GM18907 (cell line): ENCODE results near the gene ATP5F1D.

ENCODE experiments used
- ATAC-seq: cut with Tn5 transposase; IDR thresholded peaks from one replicate; pipeline ENCODE4 v1.9.1; 2021; ENCODE audit warnings: mild to moderate bottlenecking, moderate library complexity; ENCODE audit not compliant: unreplicated experiment

ATP5F1D gene

DNA sequence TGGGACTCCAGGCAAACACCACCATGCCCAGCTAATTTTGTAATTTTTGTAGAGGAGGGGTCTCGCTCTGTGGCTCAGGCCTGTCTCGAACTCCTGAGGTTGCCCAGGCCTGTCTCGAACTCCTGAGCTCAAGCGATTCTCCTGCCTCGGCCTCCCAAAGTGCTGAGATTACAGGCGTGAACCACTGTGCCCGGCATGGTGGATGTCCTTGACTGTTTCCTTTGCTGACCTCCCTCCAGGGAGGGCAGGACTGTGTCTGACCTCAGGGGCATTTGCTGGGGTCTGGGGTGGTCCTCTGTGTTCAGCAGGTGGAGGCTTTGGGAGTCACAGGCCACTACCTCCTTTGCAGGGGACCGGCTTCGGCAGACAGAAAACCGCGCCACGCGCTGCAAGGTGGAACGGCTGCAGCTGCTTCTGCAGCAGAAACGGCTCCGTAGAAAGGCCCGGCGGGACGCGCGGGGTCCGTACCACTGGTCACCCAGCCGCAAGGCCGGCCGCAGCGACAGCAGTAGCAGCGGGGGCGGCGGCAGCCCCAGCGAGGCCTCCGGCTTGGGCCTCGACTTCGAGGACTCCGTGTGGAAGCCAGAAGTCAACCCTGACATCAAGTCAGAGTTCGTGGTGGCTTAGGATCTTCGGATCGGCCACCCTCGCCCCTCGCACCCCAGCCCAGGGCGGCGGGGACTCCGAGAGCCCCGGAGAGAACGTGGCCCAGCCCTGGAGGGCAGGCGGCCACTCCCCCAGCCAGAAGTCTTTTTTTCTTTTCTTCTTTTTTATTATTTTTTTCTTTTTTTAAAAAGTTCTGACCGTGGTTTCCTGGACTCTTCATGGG, 15.3 kb downstream of the ATP5F1D start:
- no peak for ATAC-seq

DNA sequence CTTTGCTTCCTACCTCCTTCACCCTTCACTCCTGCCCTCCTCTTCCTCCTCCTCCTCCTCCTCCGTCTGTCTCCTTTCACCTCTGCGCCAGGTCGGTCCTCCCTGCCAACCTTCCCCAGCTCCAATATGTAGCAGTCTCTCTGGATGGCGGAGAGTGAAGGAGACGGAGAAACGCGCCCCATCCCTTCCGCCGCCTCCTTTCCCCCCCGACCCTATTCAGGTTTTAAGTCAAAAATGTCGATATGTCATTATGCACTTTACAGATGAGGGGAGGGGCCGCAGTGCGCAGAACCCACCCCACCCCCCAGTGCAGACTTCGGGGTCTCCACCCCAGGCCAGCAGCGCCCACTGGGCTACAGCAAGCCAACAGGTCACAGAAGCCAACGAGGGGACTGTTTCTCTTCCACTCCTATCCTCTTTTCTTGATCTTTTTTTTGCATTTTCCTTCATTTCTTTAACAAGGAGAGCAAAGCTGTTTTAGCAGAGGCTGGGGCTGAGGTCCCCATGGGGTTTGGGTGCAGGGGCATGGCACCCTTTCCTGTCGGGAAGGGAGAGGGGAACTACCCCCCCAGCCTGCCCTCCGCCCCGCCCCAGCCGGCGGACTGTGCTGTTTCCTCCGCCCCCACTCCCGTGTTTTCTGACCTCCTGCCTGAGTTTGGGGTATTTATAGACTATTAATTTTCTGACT, 16.1 kb downstream of the ATP5F1D start:
- no peak for ATAC-seq

- ATAC-seq, result no peak
Measured at GRCh38 chr19:1258163-1258492, 16.6 kb downstream of the ATP5F1D start.

GRCh38 chr19:1258707-1259205, 17.2 kb downstream of the ATP5F1D start:
- ATAC-seq, result no peak

- ATAC-seq, result peak; percentile 28
Measured at GRCh38 chr19:1259206-1259875, 17.8 kb downstream of the ATP5F1D start.

DNA sequence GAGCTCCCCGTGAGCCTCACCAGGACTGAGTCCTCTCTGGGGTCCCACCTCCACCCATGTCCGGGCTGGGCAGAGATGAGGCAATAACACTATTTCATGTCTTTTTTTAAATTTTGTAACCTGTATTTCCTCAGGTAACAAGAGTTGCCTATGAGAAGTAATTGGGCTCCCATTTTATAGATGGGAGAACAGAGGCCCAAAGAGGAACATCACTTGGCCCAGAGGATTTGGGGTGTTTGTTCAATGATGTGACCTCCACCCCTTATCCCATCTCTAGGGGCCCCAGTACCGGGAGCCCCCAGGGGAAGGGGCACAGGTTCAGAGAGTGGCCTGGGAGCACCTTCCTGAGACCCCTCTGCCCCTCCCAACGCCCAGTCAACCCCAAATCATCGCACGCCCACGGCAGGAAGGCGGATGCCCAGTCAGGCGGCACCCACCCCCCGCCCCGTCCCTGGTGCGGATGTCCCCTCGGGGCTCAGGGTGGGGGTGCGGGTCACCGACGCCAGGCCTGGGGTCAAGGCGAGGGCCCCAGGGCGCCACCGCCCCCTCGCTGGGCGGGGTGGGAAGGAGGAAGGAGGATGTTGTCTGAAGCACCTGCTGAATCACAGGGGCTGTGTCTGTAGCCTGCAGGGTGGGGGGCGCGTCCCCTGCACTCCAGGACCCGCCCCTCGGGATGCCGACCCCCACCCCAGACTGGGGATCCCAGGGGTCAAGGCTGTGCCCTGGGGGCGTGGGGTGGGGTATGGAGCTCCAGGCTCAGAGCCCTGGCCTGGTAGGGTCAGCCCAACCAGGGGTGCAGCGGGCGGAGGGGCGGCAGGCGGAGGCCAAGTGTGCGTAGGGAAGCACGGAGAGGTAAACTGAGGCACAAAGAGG, 18.6 kb downstream of the ATP5F1D start:
- ATAC-seq, result peak; percentile 8

DNA sequence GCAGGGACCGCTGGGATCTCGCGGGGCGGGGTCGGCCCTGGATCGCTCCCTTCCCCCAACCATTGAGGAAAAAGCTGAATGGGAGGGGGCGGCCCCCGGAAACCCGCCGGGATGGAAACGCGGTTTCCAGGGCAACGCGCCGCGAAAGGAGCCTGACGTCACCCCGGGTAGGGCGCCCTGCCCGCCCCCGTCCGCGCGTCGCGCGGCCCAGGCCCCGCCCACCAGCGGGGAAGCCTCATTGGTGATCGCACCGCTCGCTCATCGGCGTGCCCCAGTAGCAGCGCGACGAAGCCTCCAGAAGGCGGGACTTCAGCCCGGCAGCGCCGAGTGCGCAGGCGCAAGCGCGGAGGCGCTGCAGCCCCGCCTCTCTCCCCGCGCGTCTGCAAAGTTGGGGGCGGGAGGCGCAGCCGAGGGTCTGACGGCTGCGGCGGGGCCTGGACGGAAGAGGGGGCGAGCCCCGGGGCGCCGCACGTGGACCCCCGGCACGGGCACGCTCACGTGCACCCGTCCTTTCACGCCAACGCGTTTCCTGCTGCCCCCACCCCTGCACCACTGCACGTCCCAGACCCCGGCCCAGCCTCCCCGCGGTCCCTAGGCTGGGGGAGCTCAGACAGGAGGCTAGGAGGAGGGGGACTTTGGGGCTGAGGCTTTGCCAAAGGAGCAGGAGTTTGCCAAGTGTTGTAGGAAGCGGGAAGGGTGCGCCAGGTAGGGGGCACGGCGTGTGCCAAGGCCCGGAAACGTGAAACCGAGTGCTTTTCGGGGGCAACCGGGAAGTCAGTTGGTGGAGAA, 19.4 kb downstream of the ATP5F1D start:
- ATAC-seq, result peak; percentile 44

- ATAC-seq, result no peak
Measured at GRCh38 chr19:1261538-1261797, 19.9 kb downstream of the ATP5F1D start.

GRCh38 chr19:1261798-1262622, 20.5 kb downstream of the ATP5F1D start:
- no peak for ATAC-seq

DNA sequence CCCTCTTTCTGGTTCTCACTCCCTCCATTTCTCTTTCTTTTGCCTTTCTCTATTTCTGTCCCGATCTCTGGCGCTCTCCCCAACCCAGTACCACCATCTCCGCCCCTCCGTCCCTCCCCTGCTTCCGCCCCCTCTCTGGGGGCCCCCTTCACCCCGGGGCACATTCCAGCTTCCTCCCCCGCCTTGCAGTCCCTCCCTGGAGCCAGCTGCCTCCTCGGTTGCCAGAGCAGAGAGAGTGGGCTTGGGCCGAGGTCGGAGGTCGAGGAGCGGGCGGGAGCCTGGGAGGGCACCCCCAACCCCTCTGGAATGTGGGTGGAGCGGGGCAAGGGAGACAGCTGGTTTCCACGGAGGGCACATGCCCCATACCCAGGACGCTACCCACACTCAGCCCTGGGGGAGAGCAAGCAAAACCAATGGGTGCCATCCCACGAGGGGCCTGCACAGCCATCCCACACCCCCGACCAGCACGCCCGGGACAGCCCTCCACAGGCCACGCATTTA, 21.1 kb downstream of the ATP5F1D start:
- ATAC-seq, result no peak

DNA sequence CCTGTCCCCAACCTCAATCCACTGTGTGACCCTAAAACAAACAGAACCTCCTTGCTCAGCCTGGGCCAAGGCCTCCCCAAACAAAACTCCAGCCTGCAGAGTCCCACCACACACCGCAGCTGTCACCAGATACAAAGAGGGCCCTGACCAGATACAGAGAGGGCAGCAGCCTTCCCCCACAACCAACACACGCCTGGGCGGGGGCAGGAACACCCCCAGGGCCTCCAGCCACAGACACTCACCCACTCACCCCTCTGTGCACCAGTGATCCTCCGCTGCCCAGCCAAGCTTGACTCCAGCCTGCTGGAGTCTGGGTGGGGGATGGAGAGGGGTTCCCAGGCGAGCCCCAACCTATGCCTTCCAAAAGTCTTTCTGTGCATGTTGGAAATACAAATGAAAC, 21.6 kb downstream of the ATP5F1D start:
- no peak for ATAC-seq

DNA sequence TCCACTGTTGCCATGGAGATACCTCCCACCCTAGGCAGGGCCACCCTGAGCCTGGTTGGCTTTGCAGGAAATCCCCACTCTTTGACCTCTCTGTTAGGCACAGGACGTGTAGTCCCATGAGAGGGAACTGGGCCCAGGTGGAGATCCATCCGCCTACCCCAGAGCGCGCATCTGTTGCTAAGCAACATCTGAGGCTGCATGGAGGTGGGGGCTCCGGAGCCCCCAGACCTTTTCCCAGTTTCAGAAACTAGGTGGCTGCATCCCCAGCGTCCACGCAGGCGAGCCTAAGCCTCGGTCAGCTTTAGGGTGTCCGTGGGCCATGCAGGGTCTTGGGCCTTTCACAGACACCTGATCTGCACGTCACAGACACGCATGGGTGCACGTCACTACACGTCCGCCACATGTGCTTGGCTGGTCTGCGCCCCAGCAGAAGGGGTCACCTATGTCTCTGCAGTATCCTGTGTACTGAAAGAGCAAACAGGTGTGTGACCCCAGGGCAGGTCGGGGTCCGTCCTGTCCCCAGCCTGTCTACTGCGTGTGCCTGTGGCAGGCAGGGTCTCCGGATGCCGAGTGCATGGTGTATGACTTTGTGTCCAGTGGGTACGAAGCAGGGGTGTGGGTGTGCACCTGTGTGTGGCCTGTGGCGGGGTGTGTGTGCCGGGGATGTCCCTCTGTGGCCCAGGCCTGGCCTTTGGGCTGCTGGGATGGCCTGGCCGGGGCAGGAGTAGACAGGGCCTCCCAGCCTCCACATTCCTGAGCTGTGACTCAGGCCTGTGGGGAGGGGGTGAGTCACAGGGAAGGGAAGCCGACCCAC, 23.5 kb downstream of the ATP5F1D start:
- no peak for ATAC-seq

GRCh38 chr19:1265615-1266128, 24.1 kb downstream of the ATP5F1D start:
- no peak for ATAC-seq

DNA sequence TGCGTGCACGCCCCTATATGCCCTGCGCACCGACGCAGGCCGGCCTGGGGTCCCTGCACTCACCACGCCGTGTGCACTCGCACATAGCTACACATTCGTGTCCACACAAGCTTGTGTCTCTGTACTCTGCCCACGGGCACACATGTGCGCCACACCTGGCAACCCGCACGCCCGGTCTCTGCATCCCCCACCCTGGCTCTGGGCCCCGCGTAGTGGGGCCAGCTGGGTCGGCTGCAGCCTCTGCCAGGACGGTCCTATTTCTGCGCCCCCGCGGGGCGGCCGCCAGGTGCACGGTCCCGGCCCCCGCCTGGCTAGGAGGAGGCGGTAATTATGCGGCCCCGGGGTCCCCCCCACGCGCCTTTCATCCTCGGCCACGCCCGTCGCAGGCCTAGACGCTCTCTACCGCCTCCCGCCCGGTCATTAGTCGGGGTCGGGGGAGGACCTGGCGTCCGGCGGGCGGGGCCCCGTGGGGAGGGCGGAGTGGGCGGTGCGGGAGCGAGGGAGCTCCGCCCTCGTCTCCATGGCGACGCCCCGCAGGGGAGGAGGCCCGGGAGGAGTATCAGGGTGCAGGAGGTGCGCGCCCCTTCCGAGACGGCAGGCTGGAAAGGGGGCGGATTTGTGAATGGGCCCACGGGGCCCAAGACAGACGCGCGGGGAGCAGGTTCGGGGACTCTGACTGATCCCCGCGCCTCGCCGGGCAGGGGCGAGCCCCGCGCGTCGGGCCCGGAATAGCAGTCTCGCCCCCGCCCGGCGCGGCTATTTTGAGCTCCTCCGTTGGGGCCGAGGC, 24.8 kb downstream of the ATP5F1D start:
- peak; percentile 31 for ATAC-seq

DNA sequence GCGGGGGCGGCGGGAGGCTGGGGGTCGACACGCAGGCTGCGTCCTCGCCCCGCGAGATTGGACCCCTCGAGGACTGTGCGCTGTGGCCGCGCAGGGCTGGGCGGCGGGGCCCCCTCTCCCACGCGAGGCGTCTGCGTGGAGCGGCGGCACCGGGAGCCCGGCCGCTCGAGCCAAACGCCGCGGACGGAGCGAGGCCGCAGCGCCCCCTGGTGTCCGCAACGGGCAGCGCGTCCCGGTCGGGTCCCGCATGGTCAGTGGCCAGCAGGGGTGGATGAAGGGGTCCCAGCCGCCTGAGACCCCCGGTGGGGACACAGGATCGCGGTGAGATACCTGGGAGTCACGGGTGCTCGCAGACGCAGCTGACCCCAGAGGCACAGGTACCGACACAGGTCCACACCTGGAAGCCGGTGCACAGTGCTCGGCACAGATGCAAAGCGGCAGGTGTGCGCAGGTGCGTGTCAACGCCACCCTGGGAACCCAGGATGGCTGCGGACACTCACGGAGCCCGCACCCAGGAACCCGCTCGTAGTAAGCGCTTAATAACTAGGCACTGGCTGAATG, 25.4 kb downstream of the ATP5F1D start:
- peak; percentile 15 for ATAC-seq

GRCh38 chr19:1267477-1268225, 26.1 kb downstream of the ATP5F1D start:
- no peak for ATAC-seq
